ENCODE results near the gene C14orf180.

C14orf180 gene

GRCh38 chr14:104558231-104559027 is 21.1 kb upstream of the C14orf180 start:
- FAIRE-seq (no peak), DNase-seq (ENCODE audit: insufficient read length) (no peak)
- TF ChIP-seq POLR2A (IDR thresholded peaks at IDR 0.05; ENCODE audit: low read depth, low read length) (no peak), TAF1 (IDR thresholded peaks at IDR 0.05; ENCODE audit: borderline replicate concordance, low read depth, low read length) (no peak), POLR2AphosphoS5 (IDR thresholded peaks at IDR 0.05; ENCODE audit: low read depth, low read length) (no peak)

- DNase-seq (ENCODE audit: insufficient read length): no peak
- FAIRE-seq: no peak
- TF ChIP-seq POLR2A (IDR thresholded peaks at IDR 0.05; ENCODE audit: low read depth, low read length): no peak
- TF ChIP-seq POLR2AphosphoS5 (IDR thresholded peaks at IDR 0.05; ENCODE audit: low read depth, low read length): no peak
- TF ChIP-seq TAF1 (IDR thresholded peaks at IDR 0.05; ENCODE audit: borderline replicate concordance, low read depth, low read length): no peak
These were observed 20.3 kb upstream of the C14orf180 start for GRCh38 chr14:104559028-104559803.

- DNase-seq (ENCODE audit: insufficient read length): no peak
- FAIRE-seq: no peak
- TF ChIP-seq POLR2A (IDR thresholded peaks at IDR 0.05; ENCODE audit: low read depth, low read length) (no peak), POLR2AphosphoS5 (IDR thresholded peaks at IDR 0.05; ENCODE audit: low read depth, low read length) (no peak), TAF1 (IDR thresholded peaks at IDR 0.05; ENCODE audit: borderline replicate concordance, low read depth, low read length) (no peak)
These were observed 19.6 kb upstream of the C14orf180 start for GRCh38 chr14:104559804-104560585.

- FAIRE-seq (no peak), DNase-seq (ENCODE audit: insufficient read length) (no peak)
- TF ChIP-seq TAF1 (IDR thresholded peaks at IDR 0.05; ENCODE audit: borderline replicate concordance, low read depth, low read length) (no peak), POLR2A (IDR thresholded peaks at IDR 0.05; ENCODE audit: low read depth, low read length) (no peak), POLR2AphosphoS5 (IDR thresholded peaks at IDR 0.05; ENCODE audit: low read depth, low read length) (no peak)
These were observed 19.0 kb upstream of the C14orf180 start for GRCh38 chr14:104560586-104560945.

GRCh38 chr14:104561124-104561557 is 18.4 kb upstream of the C14orf180 start:
- no peak for DNase-seq (ENCODE audit: insufficient read length)
- TF ChIP-seq POLR2AphosphoS5 (IDR thresholded peaks at IDR 0.05; ENCODE audit: low read depth, low read length) (no peak), TAF1 (IDR thresholded peaks at IDR 0.05; ENCODE audit: borderline replicate concordance, low read depth, low read length) (no peak), POLR2A (IDR thresholded peaks at IDR 0.05; ENCODE audit: low read depth, low read length) (no peak)
- FAIRE-seq: no peak

- DNase-seq (ENCODE audit: insufficient read length) (no peak), FAIRE-seq (no peak)
- TF ChIP-seq TAF1 (IDR thresholded peaks at IDR 0.05; ENCODE audit: borderline replicate concordance, low read depth, low read length) (no peak), POLR2AphosphoS5 (IDR thresholded peaks at IDR 0.05; ENCODE audit: low read depth, low read length) (no peak)
These were observed 17.7 kb upstream of the C14orf180 start for GRCh38 chr14:104561632-104562495.

- TF ChIP-seq POLR2AphosphoS5 (IDR thresholded peaks at IDR 0.05; ENCODE audit: low read depth, low read length) (no peak), POLR2A (IDR thresholded peaks at IDR 0.05; ENCODE audit: low read depth, low read length) (no peak), TAF1 (IDR thresholded peaks at IDR 0.05; ENCODE audit: borderline replicate concordance, low read depth, low read length) (no peak)
- no peak for FAIRE-seq
- no peak for DNase-seq (ENCODE audit: insufficient read length)
These were observed 17.0 kb upstream of the C14orf180 start for GRCh38 chr14:104562606-104563005.

GRCh38 chr14:104563191-104563741 is 16.3 kb upstream of the C14orf180 start:
- TF ChIP-seq POLR2AphosphoS5 (IDR thresholded peaks at IDR 0.05; ENCODE audit: low read depth, low read length): no peak
- TF ChIP-seq POLR2A (IDR thresholded peaks at IDR 0.05; ENCODE audit: low read depth, low read length): no peak
- no peak for TF ChIP-seq TAF1 (IDR thresholded peaks at IDR 0.05; ENCODE audit: borderline replicate concordance, low read depth, low read length)
- FAIRE-seq: no peak

GRCh38 chr14:104563742-104564615 is 15.6 kb upstream of the C14orf180 start:
- FAIRE-seq: no peak
- no peak for TF ChIP-seq POLR2A (IDR thresholded peaks at IDR 0.05; ENCODE audit: low read depth, low read length)
- TF ChIP-seq TAF1 (IDR thresholded peaks at IDR 0.05; ENCODE audit: borderline replicate concordance, low read depth, low read length): no peak
- no peak for TF ChIP-seq POLR2AphosphoS5 (IDR thresholded peaks at IDR 0.05; ENCODE audit: low read depth, low read length)
- DNase-seq (ENCODE audit: insufficient read length): peak; percentile 89

More at GRCh38 chr14:104563191-104563741, 16.3 kb upstream of the C14orf180 start:
- DNase-seq (ENCODE audit: insufficient read length): no peak
